ENCODE results near the gene PYGL. TPM values are rescaled to one million over a fixed set of nuclear protein-coding genes. Genes with fewer than 3 reads are reported as not detected.

PYGL gene
- total and polyA plus RNA-seq, 2 experiments from 2014 or later = 57.6 to 93.8 TPM

GRCh38 chr14:50887476-50887875 is 56.8 kb downstream of the PYGL start:
- no peaks in the 10 kb centered on the region for H3K36me3 Mint-ChIP-seq (ENCODE audit: low read depth)

GRCh38 chr14:50883827-50884197 is 60.5 kb downstream of the PYGL start:
- Histone ChIP-seq H3K27ac (ENCODE audit: low read depth) (no peak overlapping the region), H2AFZ (no peak overlapping the region), H3F3A (replicated peaks; ENCODE audit: low read depth) (no peaks in the 10 kb centered on the region), H4K20me1 (replicated peaks; ENCODE audit: insufficient read depth) (no peaks in the 10 kb centered on the region), H3K4me3 (no peak overlapping the region), H3K79me2 (replicated peaks; ENCODE audit: insufficient read depth) (no peaks in the 10 kb centered on the region), H3K27me3 (ENCODE audit: insufficient read depth) (no peaks in the 10 kb centered on the region), H3K36me3 (ENCODE audit: insufficient read depth) (no peaks in the 10 kb centered on the region), H3K4me1 (ENCODE audit: insufficient read depth) (peaks cover 29% of the 10 kb centered on the region), H3K9me2 (ENCODE audit: insufficient read depth) (no peaks in the 10 kb centered on the region), H3K4me2 (no peak overlapping the region)
- peaks cover 24% of the 10 kb centered on the region; the same call in 2 of the 3 replicates for H3K4me1 Mint-ChIP-seq
- DNase-seq (ENCODE audit: low spot score) (no peak), ATAC-seq (no peak)
- peaks cover 2% of the 10 kb centered on the region for H3K27me3 Mint-ChIP-seq (ENCODE audit: insufficient read depth, low read depth, poor library complexity)
- no peaks in the 10 kb centered on the region for H3K9me3 Mint-ChIP-seq
- no peak overlapping the region for H3K4me3 Mint-ChIP-seq
- no peak overlapping the region for H3K27ac Mint-ChIP-seq
- H3K36me3 Mint-ChIP-seq (ENCODE audit: low read depth) = no peaks in the 10 kb centered on the region
- no peak for TF ChIP-seq ZNF114 (CRISPR knock-in tag; IDR thresholded peaks at IDR 0.05)
- TF ChIP-seq CREB1 (CRISPR knock-in tag; IDR thresholded peaks at IDR 0.05; ENCODE audit: low read depth) = no peak
- TF ChIP-seq EZH2phosphoT487 (IDR thresholded peaks at IDR 0.05; ENCODE audit: unreplicated experiment) = no peak
- no peak for TF ChIP-seq EZH2 (IDR thresholded peaks at IDR 0.05; ENCODE audit: low read depth, unreplicated experiment)
- TF ChIP-seq ZNF462 (CRISPR knock-in tag; IDR thresholded peaks at IDR 0.05) = no peak
- TF ChIP-seq STAT1 (IDR thresholded peaks at IDR 0.05; ENCODE audit: unreplicated experiment) = no peak

More at GRCh38 chr14:50887476-50887875, 56.8 kb downstream of the PYGL start:
- Mint-ChIP-seq H3K4me1 (peaks cover 30% of the 10 kb centered on the region), H3K9me3 (no peaks in the 10 kb centered on the region), H3K27ac (no peak overlapping the region), H3K27me3 (ENCODE audit: insufficient read depth, low read depth, poor library complexity) (peaks cover 4% of the 10 kb centered on the region), H3K4me3 (no peak overlapping the region)
- no peak for TF ChIP-seq ZNF114 (CRISPR knock-in tag; IDR thresholded peaks at IDR 0.05)
- no peak for TF ChIP-seq ETS1 (IDR thresholded peaks at IDR 0.05)
- TF ChIP-seq, protein P1, sequence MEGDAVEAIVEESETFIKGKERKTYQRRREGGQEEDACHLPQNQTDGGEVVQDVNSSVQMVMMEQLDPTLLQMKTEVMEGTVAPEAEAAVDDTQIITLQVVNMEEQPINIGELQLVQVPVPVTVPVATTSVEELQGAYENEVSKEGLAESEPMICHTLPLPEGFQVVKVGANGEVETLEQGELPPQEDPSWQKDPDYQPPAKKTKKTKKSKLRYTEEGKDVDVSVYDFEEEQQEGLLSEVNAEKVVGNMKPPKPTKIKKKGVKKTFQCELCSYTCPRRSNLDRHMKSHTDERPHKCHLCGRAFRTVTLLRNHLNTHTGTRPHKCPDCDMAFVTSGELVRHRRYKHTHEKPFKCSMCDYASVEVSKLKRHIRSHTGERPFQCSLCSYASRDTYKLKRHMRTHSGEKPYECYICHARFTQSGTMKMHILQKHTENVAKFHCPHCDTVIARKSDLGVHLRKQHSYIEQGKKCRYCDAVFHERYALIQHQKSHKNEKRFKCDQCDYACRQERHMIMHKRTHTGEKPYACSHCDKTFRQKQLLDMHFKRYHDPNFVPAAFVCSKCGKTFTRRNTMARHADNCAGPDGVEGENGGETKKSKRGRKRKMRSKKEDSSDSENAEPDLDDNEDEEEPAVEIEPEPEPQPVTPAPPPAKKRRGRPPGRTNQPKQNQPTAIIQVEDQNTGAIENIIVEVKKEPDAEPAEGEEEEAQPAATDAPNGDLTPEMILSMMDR (conservative IDR thresholded peaks at IDR 0.05; ENCODE audit: low read depth in 2 of 2) = no peak
- no peak for TF ChIP-seq EZH2 (IDR thresholded peaks at IDR 0.05; ENCODE audit: low read depth, unreplicated experiment)
- no peak for TF ChIP-seq NANOG (IDR thresholded peaks at IDR 0.05; ENCODE audit: borderline replicate concordance)
- no peak for TF ChIP-seq STAT1 (IDR thresholded peaks at IDR 0.05; ENCODE audit: unreplicated experiment)
- TF ChIP-seq CREB1 (CRISPR knock-in tag; IDR thresholded peaks at IDR 0.05; ENCODE audit: low read depth) = no peak
- no peak for TF ChIP-seq JUNB (IDR thresholded peaks at IDR 0.05; ENCODE audit: unreplicated experiment)
- Histone ChIP-seq H3K27me3 (ENCODE audit: insufficient read depth) (no peaks in the 10 kb centered on the region), H3K9me2 (ENCODE audit: insufficient read depth) (no peaks in the 10 kb centered on the region), H3F3A (replicated peaks; ENCODE audit: low read depth) (no peaks in the 10 kb centered on the region), H3K79me2 (replicated peaks; ENCODE audit: insufficient read depth) (no peaks in the 10 kb centered on the region), H2AFZ (no peak overlapping the region), H3K27ac (ENCODE audit: low read depth) (no peak overlapping the region), H4K20me1 (replicated peaks; ENCODE audit: insufficient read depth) (no peaks in the 10 kb centered on the region), H3K4me3 (no peak overlapping the region), H3K4me2 (no peak overlapping the region), H3K36me3 (ENCODE audit: insufficient read depth) (no peaks in the 10 kb centered on the region), H3K4me1 (ENCODE audit: insufficient read depth) (peaks cover 29% of the 10 kb centered on the region)
- DNase-seq (ENCODE audit: low spot score) (no peak), ATAC-seq (no peak)

All from GM23338 (cell line).